Panc1 (cell line): Measurements from ENCODE around the gene TRAF2. TPM values are rescaled to one million over a fixed set of nuclear protein-coding genes. Genes with fewer than 3 reads are reported as not detected.

ENCODE experiments used
- ATAC-seq: fragments of 200-7000 bp; cut with Tn5 transposase; 2 replicates; pipeline ENCODE4 v1.9.1; 2020; ENCODE audit warnings: mild to moderate bottlenecking, moderate library complexity
- BruUV-seq: library from RNA; stranded (reverse); fragments of 400-500 nt; replicated peaks from 2 replicates; lab custom pipeline; 2021; lab: Mats Ljungman, UMichigan
- CTCF ChIA-PET: fragments of 300-600 bp; sonication (Branson Sonifier 250); formaldehyde crosslinking; loops from one replicate; lab custom pipeline; 2022; ENCODE audit warnings: antibody characterized with exemption; lab: Charles Lee
- POLR2A ChIA-PET: fragments of 300-600 bp; sonication (Branson Sonifier 250); formaldehyde crosslinking; loops from one replicate; lab custom pipeline; 2022; ENCODE audit warnings: antibody characterized with exemption; lab: Charles Lee
- DNase-seq: peaks from one replicate; pipeline ENCODE4 v3.0.0-alpha.2; 2010; ENCODE audit warnings: low read depth, low spot score
- H3K27ac ChIP-seq: 2 replicates; pipeline ENCODE4 v1.5.1; 2011; ENCODE audit warnings: mild to moderate bottlenecking, low read length, inconsistent platforms
- H3K27me3 ChIP-seq: fragments of 200-500 bp; sonication (Bioruptor generic); 2 replicates; pipeline ENCODE4 v1.6.0; 2014; ENCODE audit warnings: low read length, inconsistent platforms; ENCODE audit not compliant: control insufficient read depth, insufficient read depth
- H3K36me3 ChIP-seq: fragments of 200-500 bp; sonication (Bioruptor generic); 2 replicates; pipeline ENCODE4 v1.5.1; 2014; ENCODE audit warnings: inconsistent platforms, mild to moderate bottlenecking, low read length, moderate library complexity; ENCODE audit not compliant: control insufficient read depth, insufficient read depth
- H3K4me1 ChIP-seq: 2 replicates; pipeline ENCODE4 v1.5.1; 2011; ENCODE audit warnings: inconsistent platforms, mild to moderate bottlenecking, low read length, moderate library complexity; ENCODE audit not compliant: control insufficient read depth, insufficient read depth
- H3K4me3 ChIP-seq, 2 experiments: 2 replicates each; pipeline ENCODE4 v1.5.1; 2011 to 2012; ENCODE audit warnings: low read depth in 2 of 2, low read length in 2 of 2, mild to moderate bottlenecking in 2 of 2, inconsistent platforms in 1 of 2, moderate library complexity in 1 of 2
- H3K9me3 ChIP-seq: fragments of 200-500 bp; sonication (Bioruptor generic); 2 replicates; pipeline ENCODE4 v1.5.1; 2014; ENCODE audit warnings: low read depth, mild to moderate bottlenecking, inconsistent platforms, low read length, moderate library complexity; ENCODE audit not compliant: control insufficient read depth, insufficient read depth
- POLR2AphosphoS5 ChIP-seq: IDR thresholded peaks from 2 replicates; pipeline ENCODE4 v1.6.1; 2012; ENCODE audit warnings: mild to moderate bottlenecking, low read depth, low read length, moderate library complexity
- SIN3A ChIP-seq: IDR thresholded peaks from 2 replicates; pipeline ENCODE4 v1.6.1; 2012; ENCODE audit warnings: low read depth, mild to moderate bottlenecking, low read length, moderate library complexity, borderline replicate concordance; ENCODE audit not compliant: insufficient read depth
- TCF7L2 ChIP-seq: IDR thresholded peaks from 2 replicates; pipeline ENCODE4 v1.6.1; 2011; ENCODE audit warnings: mild to moderate bottlenecking, low read depth, low read length, inconsistent platforms
- in situ Hi-C: cut with HindIII; loops from 2 replicates; pipeline ENCODE4 v1.10.0; 2016; ENCODE audit warnings: low sequenced_read_pairs, low pct_unique_long_range_greater_than_20kb
- intact Hi-C: fragments of 100-400 bp; cut with micrococcal nuclease; formaldehyde crosslinking; loops from one replicate; pipeline ENCODE4 v1.10.0; 2022; ENCODE audit not compliant: unreplicated experiment
- total RNA-seq: library from RNA; stranded (reverse); gene quantifications from one replicate; pipeline ENCODE4 v1.2.1, GENCODE V29; 2021; ENCODE audit not compliant: unreplicated experiment
- TF ChIP-seq, protein P1 (sequence below), 2 experiments: IDR thresholded peaks; 2 replicates each; pipeline ENCODE4 v1.6.1; 2011 to 2012; ENCODE audit warnings: low read depth in 2 of 2, control low read depth in 1 of 2, low read length in 1 of 2, mild to moderate bottlenecking in 1 of 2, moderate library complexity in 1 of 2; ENCODE audit not compliant: insufficient read depth in 1 of 2
- TF ChIP-seq, protein P2 (sequence below): fragments of 450-650 bp; IDR thresholded peaks from 2 replicates; pipeline ENCODE4 v1.5.1; 2017; ENCODE audit warnings: mild to moderate bottlenecking

TRAF2 gene
- total RNA-seq, 1 experiment from 2014 or later: 48.7 TPM

DNA sequence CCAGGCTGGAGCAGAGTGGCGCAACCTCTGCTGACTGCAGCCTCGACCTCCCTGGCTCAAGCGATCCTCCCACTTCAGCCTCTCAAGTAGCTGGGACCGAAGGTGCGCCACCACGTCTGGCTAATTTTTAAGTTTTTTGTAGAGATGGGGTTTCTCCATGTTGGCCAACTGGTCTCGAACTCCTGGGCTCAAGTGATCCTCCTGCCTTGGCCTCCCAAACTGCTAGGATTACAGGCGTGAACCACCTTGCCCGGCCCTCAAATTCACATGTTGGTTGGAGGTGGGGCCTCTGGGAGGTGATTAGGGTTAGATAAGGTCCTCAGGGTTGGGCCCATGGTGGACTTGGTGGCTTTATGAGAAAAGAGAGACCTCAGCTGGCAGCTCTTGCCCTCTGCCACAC lies 75.8 kb downstream of the TRAF2 start:
- POLR2A ChIA-PET: no interaction called here
- CTCF ChIA-PET: no interaction called here
- no TSS peak for BruUV-seq

DNA sequence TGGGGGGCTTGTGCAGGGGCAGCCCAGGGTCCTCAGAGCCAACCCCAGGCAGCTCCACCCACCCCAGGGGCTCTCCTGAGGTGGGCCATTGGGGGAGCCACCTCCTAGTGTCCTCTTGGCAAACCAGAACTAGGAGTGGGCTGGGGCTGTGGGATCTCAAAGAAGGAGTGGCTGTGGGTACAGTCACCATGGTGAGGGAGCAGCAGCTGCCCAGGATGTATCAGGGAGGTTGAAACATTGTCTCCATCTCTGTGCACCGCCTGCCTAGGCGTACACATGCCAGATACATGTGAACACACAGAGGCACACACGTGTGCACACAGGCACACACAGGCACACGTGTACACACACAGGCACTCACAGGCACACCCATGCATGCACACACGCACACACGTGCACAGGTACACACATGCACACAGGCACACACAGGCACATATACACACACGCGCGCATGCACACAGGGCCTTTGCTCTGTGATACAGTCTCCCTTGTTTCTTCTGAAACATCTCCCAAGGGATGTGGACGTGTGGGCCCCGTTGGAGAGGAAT lies 76.5 kb downstream of the TRAF2 start:
- Histone ChIP-seq H3K36me3 (no peaks in the 10 kb centered on the region), H3K4me1 (peaks cover 5% of the 10 kb centered on the region; the same call in 1 of the 2 replicates), H3K27ac (no peak overlapping the region), H3K4me3 (no peak overlapping the region), H3K27me3 (no peaks in the 10 kb centered on the region), H3K9me3 (no peaks in the 10 kb centered on the region)
- intact Hi-C loops (no loop called here), in situ Hi-C loops (no loop called here)
- DNase-seq (no peak), ATAC-seq (no peak; the same call in 1 of the 2 replicates)
- TF ChIP-seq POLR2AphosphoS5: no peak
- TF ChIP-seq, protein P1, sequence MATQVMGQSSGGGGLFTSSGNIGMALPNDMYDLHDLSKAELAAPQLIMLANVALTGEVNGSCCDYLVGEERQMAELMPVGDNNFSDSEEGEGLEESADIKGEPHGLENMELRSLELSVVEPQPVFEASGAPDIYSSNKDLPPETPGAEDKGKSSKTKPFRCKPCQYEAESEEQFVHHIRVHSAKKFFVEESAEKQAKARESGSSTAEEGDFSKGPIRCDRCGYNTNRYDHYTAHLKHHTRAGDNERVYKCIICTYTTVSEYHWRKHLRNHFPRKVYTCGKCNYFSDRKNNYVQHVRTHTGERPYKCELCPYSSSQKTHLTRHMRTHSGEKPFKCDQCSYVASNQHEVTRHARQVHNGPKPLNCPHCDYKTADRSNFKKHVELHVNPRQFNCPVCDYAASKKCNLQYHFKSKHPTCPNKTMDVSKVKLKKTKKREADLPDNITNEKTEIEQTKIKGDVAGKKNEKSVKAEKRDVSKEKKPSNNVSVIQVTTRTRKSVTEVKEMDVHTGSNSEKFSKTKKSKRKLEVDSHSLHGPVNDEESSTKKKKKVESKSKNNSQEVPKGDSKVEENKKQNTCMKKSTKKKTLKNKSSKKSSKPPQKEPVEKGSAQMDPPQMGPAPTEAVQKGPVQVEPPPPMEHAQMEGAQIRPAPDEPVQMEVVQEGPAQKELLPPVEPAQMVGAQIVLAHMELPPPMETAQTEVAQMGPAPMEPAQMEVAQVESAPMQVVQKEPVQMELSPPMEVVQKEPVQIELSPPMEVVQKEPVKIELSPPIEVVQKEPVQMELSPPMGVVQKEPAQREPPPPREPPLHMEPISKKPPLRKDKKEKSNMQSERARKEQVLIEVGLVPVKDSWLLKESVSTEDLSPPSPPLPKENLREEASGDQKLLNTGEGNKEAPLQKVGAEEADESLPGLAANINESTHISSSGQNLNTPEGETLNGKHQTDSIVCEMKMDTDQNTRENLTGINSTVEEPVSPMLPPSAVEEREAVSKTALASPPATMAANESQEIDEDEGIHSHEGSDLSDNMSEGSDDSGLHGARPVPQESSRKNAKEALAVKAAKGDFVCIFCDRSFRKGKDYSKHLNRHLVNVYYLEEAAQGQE (IDR thresholded peaks at IDR 0.05; ENCODE audit: insufficient read depth in 1 of 2, low read depth in 2 of 2, low read length in 1 of 2): 0 out of 4 replicates have a peak, but pooled peaks of 1 of the 2 experiments have one; percentile 10
- CTCF ChIA-PET: no interaction called here
- POLR2A ChIA-PET: no interaction called here
- no TSS peak for BruUV-seq

More for the DNA sequence above, 75.8 kb downstream of the TRAF2 start:
- intact Hi-C loops (no loop called here), in situ Hi-C loops (no loop called here)
- H3K27ac ChIP-seq: no peak overlapping the region
- ATAC-seq (no peak), DNase-seq (no peak)
- H3K4me3 ChIP-seq: no peak overlapping the region
- H3K9me3 ChIP-seq: no peaks in the 10 kb centered on the region
- H3K36me3 ChIP-seq: no peaks in the 10 kb centered on the region
- H3K27me3 ChIP-seq: no peaks in the 10 kb centered on the region
- TF ChIP-seq, protein P2, sequence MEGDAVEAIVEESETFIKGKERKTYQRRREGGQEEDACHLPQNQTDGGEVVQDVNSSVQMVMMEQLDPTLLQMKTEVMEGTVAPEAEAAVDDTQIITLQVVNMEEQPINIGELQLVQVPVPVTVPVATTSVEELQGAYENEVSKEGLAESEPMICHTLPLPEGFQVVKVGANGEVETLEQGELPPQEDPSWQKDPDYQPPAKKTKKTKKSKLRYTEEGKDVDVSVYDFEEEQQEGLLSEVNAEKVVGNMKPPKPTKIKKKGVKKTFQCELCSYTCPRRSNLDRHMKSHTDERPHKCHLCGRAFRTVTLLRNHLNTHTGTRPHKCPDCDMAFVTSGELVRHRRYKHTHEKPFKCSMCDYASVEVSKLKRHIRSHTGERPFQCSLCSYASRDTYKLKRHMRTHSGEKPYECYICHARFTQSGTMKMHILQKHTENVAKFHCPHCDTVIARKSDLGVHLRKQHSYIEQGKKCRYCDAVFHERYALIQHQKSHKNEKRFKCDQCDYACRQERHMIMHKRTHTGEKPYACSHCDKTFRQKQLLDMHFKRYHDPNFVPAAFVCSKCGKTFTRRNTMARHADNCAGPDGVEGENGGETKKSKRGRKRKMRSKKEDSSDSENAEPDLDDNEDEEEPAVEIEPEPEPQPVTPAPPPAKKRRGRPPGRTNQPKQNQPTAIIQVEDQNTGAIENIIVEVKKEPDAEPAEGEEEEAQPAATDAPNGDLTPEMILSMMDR: no peak
- TF ChIP-seq SIN3A (no peak), POLR2AphosphoS5 (no peak), TCF7L2 (no peak)
- TF ChIP-seq, protein P1 (IDR thresholded peaks at IDR 0.05; ENCODE audit: insufficient read depth in 1 of 2, low read depth in 2 of 2, low read length in 1 of 2): no peak
- peaks cover 5% of the 10 kb centered on the region; the same call in 1 of the 2 replicates for H3K4me1 ChIP-seq
